ENCODE results near the gene CELF1. TPM values are rescaled to one million over a fixed set of nuclear protein-coding genes. Genes with fewer than 3 reads are reported as not detected.

CELF1 gene
- total RNA-seq, 2 experiments from 2014 or later = 103 to 111 TPM

- no peaks in the 10 kb centered on the region for H3K9me3 ChIP-seq (ENCODE audit: control insufficient read depth in 1 of 2, insufficient read depth in 1 of 2, low read length in 2 of 2)
- no peaks in the 10 kb centered on the region for H3K27me3 ChIP-seq (ENCODE audit: control insufficient read depth in 1 of 2, insufficient read depth in 2 of 2, low read length in 2 of 2)
- Mint-ChIP-seq H3K36me3 (ENCODE audit: low read depth) (peaks cover 50% of the 10 kb centered on the region), H3K4me1 (ENCODE audit: low read depth) (peaks cover 42% of the 10 kb centered on the region), H3K4me3 (no peak overlapping the region), H3K9me3 (no peaks in the 10 kb centered on the region), H3K27ac (peak overlapping the region; percentile 30), H3K27me3 (no peaks in the 10 kb centered on the region)
- peaks cover 53% of the 10 kb centered on the region for H3K36me3 ChIP-seq (ENCODE audit: insufficient read depth, low read length)
- no peak for DNase-seq
- no peak for TF ChIP-seq CTCF (IDR thresholded peaks at IDR 0.05)
- no peak overlapping the region for H3K27ac ChIP-seq (ENCODE audit: low read depth in 1 of 2, low read length in 2 of 2)
- intact Hi-C loops (cut with DNase I, micrococcal nuclease) = loop anchor here in 1 of 2 experiments (10.0 kb wide), 1 partner anchor 46 kb away; no protein-coding TSS in a partner anchor
- CTCF ChIA-PET = no interaction called here
- POLR2A ChIA-PET = no interaction called here
- H3K4me1 ChIP-seq (ENCODE audit: insufficient read depth, low read length) = peaks cover 13% of the 10 kb centered on the region
- ATAC-seq (ENCODE audit: poor library complexity) = no peak
- no peak overlapping the region for H3K4me3 ChIP-seq (ENCODE audit: low read length)
Observed at GRCh38 chr11:47498584-47499152, 54.3 kb downstream of the CELF1 start.

- Mint-ChIP-seq H3K4me3 (no peak overlapping the region), H3K36me3 (ENCODE audit: low read depth) (peaks cover 53% of the 10 kb centered on the region), H3K4me1 (ENCODE audit: low read depth) (peaks cover 39% of the 10 kb centered on the region), H3K9me3 (no peaks in the 10 kb centered on the region), H3K27me3 (no peaks in the 10 kb centered on the region), H3K27ac (no peak overlapping the region)
- no peaks in the 10 kb centered on the region for H3K27me3 ChIP-seq (ENCODE audit: control insufficient read depth in 1 of 2, insufficient read depth in 2 of 2, low read length in 2 of 2)
- TF ChIP-seq CTCF (IDR thresholded peaks at IDR 0.05) = no peak
- H3K4me1 ChIP-seq (ENCODE audit: insufficient read depth, low read length) = peaks cover 13% of the 10 kb centered on the region
- POLR2A ChIA-PET = no interaction called here
- H3K27ac ChIP-seq (ENCODE audit: low read depth in 1 of 2, low read length in 2 of 2) = no peak overlapping the region
- H3K36me3 ChIP-seq (ENCODE audit: insufficient read depth, low read length) = peaks cover 55% of the 10 kb centered on the region
- no peak for ATAC-seq (ENCODE audit: poor library complexity)
- CTCF ChIA-PET = no interaction called here
- no peak overlapping the region for H3K4me3 ChIP-seq (ENCODE audit: low read length)
- DNase-seq = no peak
- no peaks in the 10 kb centered on the region for H3K9me3 ChIP-seq (ENCODE audit: control insufficient read depth in 1 of 2, insufficient read depth in 1 of 2, low read length in 2 of 2)
- intact Hi-C loops (cut with DNase I, micrococcal nuclease) = loop anchor here in 1 of 2 experiments (10.0 kb wide), 1 partner anchor 47 kb away; no protein-coding TSS in a partner anchor
Observed at GRCh38 chr11:47498149-47498548, 54.8 kb downstream of the CELF1 start.

- no peak for TF ChIP-seq CTCF (IDR thresholded peaks at IDR 0.05)
- H3K27me3 Mint-ChIP-seq = no peaks in the 10 kb centered on the region
- Histone ChIP-seq H3K4me1 (ENCODE audit: insufficient read depth, low read length) (peaks cover 15% of the 10 kb centered on the region), H3K36me3 (ENCODE audit: insufficient read depth, low read length) (peaks cover 68% of the 10 kb centered on the region), H3K27ac (ENCODE audit: low read depth in 1 of 2, low read length in 2 of 2) (no peak overlapping the region), H3K9me3 (ENCODE audit: control insufficient read depth in 1 of 2, insufficient read depth in 1 of 2, low read length in 2 of 2) (no peaks in the 10 kb centered on the region), H3K27me3 (ENCODE audit: control insufficient read depth in 1 of 2, insufficient read depth in 2 of 2, low read length in 2 of 2) (no peaks in the 10 kb centered on the region), H3K4me3 (ENCODE audit: low read length) (no peak overlapping the region)
- DNase-seq (no peak), ATAC-seq (ENCODE audit: poor library complexity) (no peak)
- intact Hi-C loops (cut with DNase I, micrococcal nuclease) = loop anchor here in 1 of 2 experiments (10.0 kb wide), 1 partner anchor 48 kb away; no protein-coding TSS in a partner anchor
- no peak overlapping the region for H3K4me3 Mint-ChIP-seq
- H3K36me3 Mint-ChIP-seq (ENCODE audit: low read depth) = peaks cover 56% of the 10 kb centered on the region
- H3K9me3 Mint-ChIP-seq = no peaks in the 10 kb centered on the region
- CTCF ChIA-PET = no interaction called here
- H3K4me1 Mint-ChIP-seq (ENCODE audit: low read depth) = peaks cover 40% of the 10 kb centered on the region
- POLR2A ChIA-PET = no interaction called here
- no peak overlapping the region for H3K27ac Mint-ChIP-seq
Observed at GRCh38 chr11:47496808-47497207, 56.1 kb downstream of the CELF1 start.
